Activated CD4-positive, alpha-beta memory T cell treated with anti-CD3 and anti-CD28 coated beads for 36 hours (primary cell): ENCODE results near the gene NOC2L. TPM values are rescaled to one million over a fixed set of nuclear protein-coding genes. Genes with fewer than 3 reads are reported as not detected.

Experiments
- CTCF ChIA-PET: fragments of 350-600 bp; sonication (Branson Sonifier 250); formaldehyde crosslinking; loops from one replicate; lab custom pipeline; 2021; ENCODE audit warnings: antibody characterized with exemption, inconsistent platforms; lab: Charles Lee
- POLR2A ChIA-PET: fragments of 350-600 bp; sonication (Branson Sonifier 250); formaldehyde crosslinking; loops from one replicate; lab custom pipeline; 2021; ENCODE audit warnings: antibody characterized with exemption; lab: Charles Lee
- DNase-seq: peaks from one replicate; pipeline ENCODE4 v3.0.0-alpha.2; 2020
- H3K27ac Mint-ChIP-seq: one replicate; pipeline ENCODE4 v1.8.0; 2021; ENCODE audit warnings: mixed read lengths
- H3K27me3 Mint-ChIP-seq: one replicate; pipeline ENCODE4 v1.8.0; 2021; ENCODE audit warnings: mixed read lengths
- H3K36me3 Mint-ChIP-seq: one replicate; pipeline ENCODE4 v1.8.0; 2021; ENCODE audit warnings: mixed read lengths
- H3K4me1 Mint-ChIP-seq: one replicate; pipeline ENCODE4 v1.8.0; 2021; ENCODE audit warnings: low read depth, mixed read lengths
- H3K4me3 Mint-ChIP-seq: one replicate; pipeline ENCODE4 v1.8.0; 2021; ENCODE audit warnings: mild to moderate bottlenecking, mixed read lengths
- H3K9me3 Mint-ChIP-seq: one replicate; pipeline ENCODE4 v1.8.0; 2021; ENCODE audit warnings: mixed read lengths
- intact Hi-C: fragments of 100-400 bp; cut with micrococcal nuclease; formaldehyde crosslinking; loops from one replicate; pipeline ENCODE4 v1.15.1; 2023
- total RNA-seq, 2 experiments: library from RNA; stranded (reverse); gene quantifications; one replicate each; pipeline ENCODE4 v1.2.3, GENCODE V29; 2021

Gene NOC2L
- total RNA-seq, 2 experiments from 2014 or later = 111 to 117 TPM

- no peaks in the 10 kb centered on the region for H3K9me3 Mint-ChIP-seq
- intact Hi-C loops = no loop called here
- H3K27ac Mint-ChIP-seq = no peak overlapping the region
- no peak for DNase-seq
- POLR2A ChIA-PET = no interaction called here
- H3K4me3 Mint-ChIP-seq = no peak overlapping the region
- peaks cover 14% of the 10 kb centered on the region for H3K4me1 Mint-ChIP-seq
- H3K27me3 Mint-ChIP-seq = peaks cover 46% of the 10 kb centered on the region
- CTCF ChIA-PET = no interaction called here
- no peaks in the 10 kb centered on the region for H3K36me3 Mint-ChIP-seq
Measured at GRCh38 chr1:918353-918752, 40.7 kb downstream of the NOC2L start.

- CTCF ChIA-PET = no interaction called here
- DNase-seq = no peak
- intact Hi-C loops = no loop called here
- POLR2A ChIA-PET = no interaction called here
- Mint-ChIP-seq H3K9me3 (no peaks in the 10 kb centered on the region), H3K4me3 (no peak overlapping the region), H3K4me1 (peaks cover 9% of the 10 kb centered on the region), H3K36me3 (no peaks in the 10 kb centered on the region), H3K27me3 (peaks cover 43% of the 10 kb centered on the region), H3K27ac (no peak overlapping the region)
Measured at GRCh38 chr1:917466-918091, 41.5 kb downstream of the NOC2L start.

- Mint-ChIP-seq H3K9me3 (no peaks in the 10 kb centered on the region), H3K4me3 (no peak overlapping the region), H3K27ac (no peak overlapping the region), H3K36me3 (no peaks in the 10 kb centered on the region), H3K4me1 (peaks cover 9% of the 10 kb centered on the region), H3K27me3 (peaks cover 40% of the 10 kb centered on the region)
- ChIA-PET POLR2A (no interaction called here), CTCF (no interaction called here)
- DNase-seq = no peak
- intact Hi-C loops = no loop called here
Measured at GRCh38 chr1:917076-917459, 42.0 kb downstream of the NOC2L start.

- H3K4me3 Mint-ChIP-seq = no peak overlapping the region
- intact Hi-C loops = no loop called here
- peaks cover 6% of the 10 kb centered on the region for H3K4me1 Mint-ChIP-seq
- H3K36me3 Mint-ChIP-seq = no peaks in the 10 kb centered on the region
- no peak for DNase-seq
- ChIA-PET POLR2A (no interaction called here), CTCF (no interaction called here)
- no peak overlapping the region for H3K27ac Mint-ChIP-seq
- H3K9me3 Mint-ChIP-seq = no peaks in the 10 kb centered on the region
- peaks cover 36% of the 10 kb centered on the region for H3K27me3 Mint-ChIP-seq
Measured at GRCh38 chr1:916173-917075, 42.6 kb downstream of the NOC2L start.

GRCh38 chr1:915295-916172, 43.5 kb downstream of the NOC2L start:
- no peak overlapping the region for H3K27ac Mint-ChIP-seq
- intact Hi-C loops = no loop called here
- no peaks in the 10 kb centered on the region for H3K9me3 Mint-ChIP-seq
- H3K27me3 Mint-ChIP-seq = peaks cover 40% of the 10 kb centered on the region
- DNase-seq = no peak
- H3K4me1 Mint-ChIP-seq = peaks cover 1% of the 10 kb centered on the region
- CTCF ChIA-PET = no interaction called here
- no peaks in the 10 kb centered on the region for H3K36me3 Mint-ChIP-seq
- no peak overlapping the region for H3K4me3 Mint-ChIP-seq
- POLR2A ChIA-PET = no interaction called here

GRCh38 chr1:914891-915280, 44.2 kb downstream of the NOC2L start:
- intact Hi-C loops = no loop called here
- Mint-ChIP-seq H3K4me1 (no peaks in the 10 kb centered on the region), H3K4me3 (no peak overlapping the region), H3K36me3 (no peaks in the 10 kb centered on the region), H3K27me3 (peaks cover 35% of the 10 kb centered on the region), H3K27ac (no peak overlapping the region), H3K9me3 (no peaks in the 10 kb centered on the region)
- CTCF ChIA-PET = no interaction called here
- no peak for DNase-seq
- POLR2A ChIA-PET = no interaction called here

- no peak for DNase-seq
- H3K27me3 Mint-ChIP-seq = peaks cover 35% of the 10 kb centered on the region
- H3K36me3 Mint-ChIP-seq = no peaks in the 10 kb centered on the region
- no peaks in the 10 kb centered on the region for H3K9me3 Mint-ChIP-seq
- H3K27ac Mint-ChIP-seq = no peak overlapping the region
- intact Hi-C loops = no loop called here
- no peaks in the 10 kb centered on the region for H3K4me1 Mint-ChIP-seq
- ChIA-PET CTCF (no interaction called here), POLR2A (no interaction called here)
- no peak overlapping the region for H3K4me3 Mint-ChIP-seq
Measured at GRCh38 chr1:914131-914890, 44.7 kb downstream of the NOC2L start.

- intact Hi-C loops = no loop called here
- H3K4me1 Mint-ChIP-seq = no peaks in the 10 kb centered on the region
- peaks cover 32% of the 10 kb centered on the region for H3K27me3 Mint-ChIP-seq
- POLR2A ChIA-PET = no interaction called here
- H3K36me3 Mint-ChIP-seq = no peaks in the 10 kb centered on the region
- CTCF ChIA-PET = no interaction called here
- H3K9me3 Mint-ChIP-seq = no peaks in the 10 kb centered on the region
- H3K27ac Mint-ChIP-seq = no peak overlapping the region
- DNase-seq = no peak
- no peak overlapping the region for H3K4me3 Mint-ChIP-seq
Measured at GRCh38 chr1:913491-914130, 45.4 kb downstream of the NOC2L start.

GRCh38 chr1:912740-913301, 46.2 kb downstream of the NOC2L start:
- Mint-ChIP-seq H3K27ac (no peak overlapping the region), H3K9me3 (no peaks in the 10 kb centered on the region), H3K36me3 (peaks cover 1% of the 10 kb centered on the region), H3K4me3 (no peak overlapping the region), H3K4me1 (no peaks in the 10 kb centered on the region), H3K27me3 (peaks cover 33% of the 10 kb centered on the region)
- DNase-seq = no peak
- ChIA-PET CTCF (interaction anchor here (1.6 kb wide), 1 partner anchor 25 kb away, joined by 5 read pairs; no protein-coding TSS in a partner anchor), POLR2A (no interaction called here)
- intact Hi-C loops = no loop called here

GRCh38 chr1:911875-912739, 46.9 kb downstream of the NOC2L start:
- POLR2A ChIA-PET = no interaction called here
- CTCF ChIA-PET = interaction anchor here (1.6 kb wide), 1 partner anchor 26 kb away, joined by 5 read pairs; no protein-coding TSS in a partner anchor
- H3K4me3 Mint-ChIP-seq = no peak overlapping the region

More at GRCh38 chr1:911875-912739, 46.9 kb downstream of the NOC2L start:
- peaks cover 1% of the 10 kb centered on the region for H3K36me3 Mint-ChIP-seq
- no peak overlapping the region for H3K27ac Mint-ChIP-seq
- no peaks in the 10 kb centered on the region for H3K9me3 Mint-ChIP-seq
- DNase-seq = no peak
- intact Hi-C loops = no loop called here
- H3K4me1 Mint-ChIP-seq = no peaks in the 10 kb centered on the region
- H3K27me3 Mint-ChIP-seq = peaks cover 31% of the 10 kb centered on the region
